H1 (cell line): ENCODE data around the gene RNF187. TPM values are rescaled to one million over a fixed set of nuclear protein-coding genes. Genes with fewer than 3 reads are reported as not detected.

Experiments
- ASH2L ChIP-seq: fragments of 200-600, 300-600 bp; sonication (generic); IDR thresholded peaks from one replicate; pipeline ENCODE4 v1.7.1; 2017; ENCODE audit warnings: low read length
- CHD1 ChIP-seq: IDR thresholded peaks from 2 replicates; pipeline ENCODE4 v1.6.1; 2012; ENCODE audit warnings: low read depth, low read length, improper control_type of control experiment
- CHD7 ChIP-seq: fragments of 300-600 bp; sonication (generic); IDR thresholded peaks from 2 replicates; pipeline ENCODE4 v1.7.1; 2012; ENCODE audit warnings: low read length, moderate library complexity, mild to moderate bottlenecking, inconsistent platforms; ENCODE audit not compliant: insufficient replicate concordance
- HDAC2 ChIP-seq, 2 experiments: fragments of 300-600 bp in 1 of 2; sonication (generic) in 1 of 2; IDR thresholded peaks; 2 replicates each; pipeline ENCODE4 v1.6.1; 2011 to 2012; ENCODE audit warnings: low read depth in 2 of 2, low read length in 2 of 2, mild to moderate bottlenecking in 2 of 2, moderate library complexity in 2 of 2, borderline replicate concordance in 1 of 2, inconsistent platforms in 1 of 2
- JUND ChIP-seq: IDR thresholded peaks from 2 replicates; pipeline ENCODE4 v1.6.1; 2011; ENCODE audit warnings: mild to moderate bottlenecking, improper control_type of control experiment, low read length
- MAFK ChIP-seq: IDR thresholded peaks from 2 replicates; pipeline ENCODE4 v1.6.1; 2012; ENCODE audit warnings: low read depth, mild to moderate bottlenecking, improper control_type of control experiment, low read length
- POLR2AphosphoS5 ChIP-seq: IDR thresholded peaks from 2 replicates; pipeline ENCODE4 v1.6.1; 2011; ENCODE audit warnings: low read depth, low read length
- RFX5 ChIP-seq: IDR thresholded peaks from 2 replicates; pipeline ENCODE4 v1.6.1; 2011; ENCODE audit warnings: low read depth, low read length, improper control_type of control experiment, borderline replicate concordance
- SAP30 ChIP-seq: fragments of 300-600 bp; sonication (generic); IDR thresholded peaks from 2 replicates; pipeline ENCODE4 v1.7.1; 2012; ENCODE audit warnings: low read length, moderate library complexity, mild to moderate bottlenecking, inconsistent platforms; ENCODE audit not compliant: insufficient read depth, insufficient replicate concordance
- polyA plus RNA-seq, 7 experiments: library from polyadenylated mRNA; depleted of rRNA in 3 of 7; stranded (reverse) in 5 of 7; unstranded in 2 of 7; fragments of >200 nt in 5 of 7; fragments of 200-250 nt in 2 of 7; gene quantifications; 1 replicate in 5 of 7; 2 replicates in 1 of 7; 4 replicates in 1 of 7; pipeline versions ENCODE4 v1.2.1 to v1.2.3, GENCODE V29; 2011 to 2013; ENCODE audit warnings: missing spikeins in 2 of 7, mixed read lengths in 2 of 7
- total RNA-seq: library from RNA; stranded (reverse); fragmentation: NEBNext Ultra II Directional; extraction: Animal tissue kit (Norgen Biotek cat#: 25700); gene quantifications from 2 replicates; pipeline ENCODE4 v1.2.1, GENCODE V29; 2021

The RNF187 gene
- total and polyA plus RNA-seq, 2 of the 8 experiments (the other 6 are each of a cell fraction or from before 2014, with no cell fraction given): 47.0 to 113 TPM

- TF ChIP-seq CHD7 (no peak), HDAC2 (IDR thresholded peaks at IDR 0.05; ENCODE audit: borderline replicate concordance in 1 of 2, low read depth in 2 of 2, low read length in 2 of 2) (no peak), MAFK (no peak), SAP30 (no peak), RFX5 (no peak), POLR2AphosphoS5 (no peak), ASH2L (no peak), CHD1 (no peak), JUND (no peak)
Observed at GRCh38 chr1:228512781-228513198, 25.6 kb downstream of the RNF187 start (continued).
